ENCODE measurements around the gene CAD.

GRCh38 chr2:27278010-27278409 is 60.8 kb downstream of the CAD start:
- TF ChIP-seq, protein P1, sequence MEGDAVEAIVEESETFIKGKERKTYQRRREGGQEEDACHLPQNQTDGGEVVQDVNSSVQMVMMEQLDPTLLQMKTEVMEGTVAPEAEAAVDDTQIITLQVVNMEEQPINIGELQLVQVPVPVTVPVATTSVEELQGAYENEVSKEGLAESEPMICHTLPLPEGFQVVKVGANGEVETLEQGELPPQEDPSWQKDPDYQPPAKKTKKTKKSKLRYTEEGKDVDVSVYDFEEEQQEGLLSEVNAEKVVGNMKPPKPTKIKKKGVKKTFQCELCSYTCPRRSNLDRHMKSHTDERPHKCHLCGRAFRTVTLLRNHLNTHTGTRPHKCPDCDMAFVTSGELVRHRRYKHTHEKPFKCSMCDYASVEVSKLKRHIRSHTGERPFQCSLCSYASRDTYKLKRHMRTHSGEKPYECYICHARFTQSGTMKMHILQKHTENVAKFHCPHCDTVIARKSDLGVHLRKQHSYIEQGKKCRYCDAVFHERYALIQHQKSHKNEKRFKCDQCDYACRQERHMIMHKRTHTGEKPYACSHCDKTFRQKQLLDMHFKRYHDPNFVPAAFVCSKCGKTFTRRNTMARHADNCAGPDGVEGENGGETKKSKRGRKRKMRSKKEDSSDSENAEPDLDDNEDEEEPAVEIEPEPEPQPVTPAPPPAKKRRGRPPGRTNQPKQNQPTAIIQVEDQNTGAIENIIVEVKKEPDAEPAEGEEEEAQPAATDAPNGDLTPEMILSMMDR (IDR thresholded peaks at IDR 0.05; ENCODE audit: extremely low read depth in 1 of 2, insufficient read depth in 1 of 2, low read depth in 1 of 2, low read length in 2 of 2), result no peak
- TF ChIP-seq, protein P2, sequence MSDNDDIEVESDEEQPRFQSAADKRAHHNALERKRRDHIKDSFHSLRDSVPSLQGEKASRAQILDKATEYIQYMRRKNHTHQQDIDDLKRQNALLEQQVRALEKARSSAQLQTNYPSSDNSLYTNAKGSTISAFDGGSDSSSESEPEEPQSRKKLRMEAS (IDR thresholded peaks at IDR 0.05; ENCODE audit: insufficient read depth, insufficient read length), result no peak
- TF ChIP-seq EZH2 (IDR thresholded peaks at IDR 0.05; ENCODE audit: borderline replicate concordance, low read depth, low read length, severe bottlenecking), result no peak
- no peak for TF ChIP-seq MYC (IDR thresholded peaks at IDR 0.05; ENCODE audit: low read depth, low read length)
- no peak for TF ChIP-seq POLR2A (IDR thresholded peaks at IDR 0.05; ENCODE audit: low read depth, low read length)
- no peak for TF ChIP-seq POLR2AphosphoS5 (IDR thresholded peaks at IDR 0.05; ENCODE audit: insufficient read depth, low read depth, low read length)
